COLO668 (cell line): ENCODE results near the gene PROK1.

Experiments used
- DNase-seq: peaks from one replicate; lab custom pipeline; 2025; ENCODE audit not compliant: unreplicated experiment; lab: John Stamatoyannopoulos, UW

Gene PROK1

DNA sequence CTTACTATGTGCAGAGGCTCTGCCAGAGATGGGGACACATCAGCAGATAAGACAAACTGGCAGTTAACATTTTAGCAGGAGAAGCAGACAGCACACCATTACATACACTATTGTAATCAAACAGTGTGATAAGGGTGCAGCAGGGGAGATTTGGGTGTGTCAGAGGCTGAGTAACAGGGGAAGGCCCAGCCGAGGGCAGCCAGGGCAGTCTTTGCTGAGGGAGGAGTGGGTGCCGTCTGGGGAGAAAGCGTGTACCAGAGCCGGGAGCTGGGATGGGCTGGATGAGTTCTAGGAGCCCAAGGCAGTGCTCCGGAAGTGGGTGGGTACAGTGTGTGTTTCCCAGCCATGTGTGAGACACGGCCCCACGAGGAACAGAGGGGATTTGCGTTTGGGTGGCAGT lies 36.8 kb downstream of the PROK1 start:
- no peak for DNase-seq

DNA sequence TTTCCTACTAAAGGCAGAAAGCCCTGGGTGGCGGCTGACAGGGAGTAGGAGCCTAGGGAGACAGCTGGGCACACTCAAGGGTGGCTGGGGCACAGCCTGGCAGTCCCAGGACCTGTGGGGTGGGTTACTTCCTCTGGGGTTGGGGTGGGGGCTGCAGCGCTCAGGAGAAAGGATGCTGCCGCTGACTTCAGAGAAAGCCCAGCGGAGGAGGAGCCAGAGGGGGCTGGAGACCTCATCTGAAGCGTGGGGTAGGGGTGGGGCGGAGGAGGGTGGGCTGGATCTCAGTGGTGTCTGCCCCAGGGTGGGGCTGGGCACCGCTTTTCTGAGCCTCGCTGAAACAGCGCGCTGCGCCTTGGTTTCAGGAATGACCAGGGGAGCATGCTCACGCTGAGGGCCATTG lies 37.2 kb downstream of the PROK1 start:
- DNase-seq, result no peak

- DNase-seq, result no peak
These were observed 37.9 kb downstream of the PROK1 start for GRCh38 chr1:110488867-110489266.

- no peak for DNase-seq
These were observed 38.5 kb downstream of the PROK1 start for GRCh38 chr1:110489406-110489805.

GRCh38 chr1:110489973-110490542 lies 39.1 kb downstream of the PROK1 start:
- DNase-seq, result no peak

GRCh38 chr1:110490791-110491451 lies 40.0 kb downstream of the PROK1 start:
- no peak for DNase-seq

GRCh38 chr1:110492573-110492972 lies 41.6 kb downstream of the PROK1 start:
- DNase-seq, result no peak

GRCh38 chr1:110493059-110493699 lies 42.2 kb downstream of the PROK1 start:
- DNase-seq, result no peak

- no peak for DNase-seq
These were observed 43.1 kb downstream of the PROK1 start for GRCh38 chr1:110494036-110494435.

- DNase-seq, result no peak
These were observed 43.8 kb downstream of the PROK1 start for GRCh38 chr1:110494522-110495406.

DNA sequence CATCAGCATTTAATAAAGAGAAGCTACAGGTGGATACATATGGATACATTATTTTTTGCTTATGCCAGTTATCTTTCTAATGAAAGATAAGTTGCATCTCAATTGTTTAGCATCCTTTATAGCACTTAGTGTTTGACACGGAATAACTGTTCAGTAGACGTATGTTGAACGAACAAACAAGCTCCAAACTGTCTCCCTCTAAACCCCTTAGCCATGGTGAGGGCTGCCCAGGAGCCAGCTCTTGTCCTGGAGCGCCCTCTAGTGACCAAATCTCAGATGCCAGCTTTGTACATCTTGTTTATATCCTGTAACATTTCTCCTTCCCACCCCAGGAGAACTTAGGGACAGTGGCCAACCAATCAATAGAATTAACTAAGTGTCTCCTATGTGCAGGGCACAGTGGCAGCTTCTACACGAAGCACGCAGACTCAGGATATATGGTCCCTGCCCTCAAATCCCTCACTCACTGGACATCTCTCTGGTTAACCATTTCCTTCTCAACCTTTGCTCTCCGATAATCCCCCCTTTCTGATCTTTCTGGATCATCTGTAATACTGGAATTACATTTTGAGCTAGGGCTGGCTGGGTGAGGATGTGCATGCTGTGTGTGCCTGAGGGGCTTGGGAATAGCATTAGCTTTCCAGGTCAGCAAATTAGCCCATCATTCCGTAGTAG lies 45.1 kb downstream of the PROK1 start:
- peak; percentile 88 for DNase-seq

GRCh38 chr1:110498270-110498669 lies 47.3 kb downstream of the PROK1 start:
- DNase-seq, result peak; percentile 53

- DNase-seq, result no peak
These were observed 50.7 kb downstream of the PROK1 start for GRCh38 chr1:110501488-110502132.

DNA sequence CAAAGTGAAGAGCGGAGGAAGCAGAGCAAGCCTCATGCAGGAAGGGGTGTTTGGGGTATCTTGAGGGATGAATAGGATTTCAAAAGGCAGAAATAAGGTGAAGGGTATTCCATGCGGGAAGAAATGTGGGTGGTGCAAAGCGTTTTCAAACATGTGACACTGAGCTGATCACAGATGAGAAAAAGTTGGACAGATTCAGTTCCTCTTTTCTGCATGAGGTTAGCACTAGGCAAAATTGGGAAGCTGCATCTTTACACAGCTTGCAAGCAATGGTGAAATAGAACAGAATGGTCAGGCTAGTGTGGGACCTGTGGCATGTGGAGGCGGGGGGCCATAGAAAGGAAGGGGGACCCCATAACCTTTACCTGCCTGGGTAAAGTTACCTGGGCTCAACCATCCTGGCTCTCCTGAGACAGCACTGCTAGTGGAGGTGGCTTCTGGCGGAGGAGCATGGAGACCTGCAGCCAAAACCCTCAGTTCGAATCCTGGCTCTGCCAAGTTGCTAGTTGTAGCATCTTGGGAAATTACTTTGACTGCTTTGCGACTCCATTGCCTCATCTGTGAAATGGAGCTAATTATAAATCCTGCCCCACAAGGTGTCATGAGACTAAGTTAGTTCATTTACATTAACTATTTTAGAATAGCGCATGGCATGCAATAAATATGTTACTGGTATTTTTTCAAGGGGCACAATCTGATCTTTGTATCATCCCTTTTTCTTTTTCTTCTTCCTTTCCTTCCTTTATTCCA lies 51.6 kb downstream of the PROK1 start:
- DNase-seq, result no peak

- no peak for DNase-seq
These were observed 52.5 kb downstream of the PROK1 start for GRCh38 chr1:110503471-110503870.

- DNase-seq, result no peak
These were observed 53.3 kb downstream of the PROK1 start for GRCh38 chr1:110504226-110504625.

DNA sequence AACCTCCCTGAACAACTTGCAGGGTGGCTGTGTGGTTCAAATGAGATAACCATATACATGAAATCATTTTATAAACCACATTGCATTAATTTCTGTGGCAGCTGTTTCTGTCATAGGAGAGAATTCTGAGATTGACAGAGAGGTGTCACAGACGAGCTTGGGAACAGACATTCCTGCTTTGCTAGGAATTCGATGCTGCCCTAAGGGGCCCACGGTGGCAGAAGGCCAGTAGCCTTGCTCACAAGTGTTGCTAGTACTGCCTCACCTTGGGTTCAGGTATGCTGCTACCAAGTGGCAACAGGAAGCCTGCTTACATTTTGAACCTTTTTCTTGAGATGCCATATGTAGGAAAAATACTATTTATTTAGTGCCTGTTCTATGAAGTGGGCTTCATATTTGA lies 54.6 kb downstream of the PROK1 start:
- no peak for DNase-seq

DNA sequence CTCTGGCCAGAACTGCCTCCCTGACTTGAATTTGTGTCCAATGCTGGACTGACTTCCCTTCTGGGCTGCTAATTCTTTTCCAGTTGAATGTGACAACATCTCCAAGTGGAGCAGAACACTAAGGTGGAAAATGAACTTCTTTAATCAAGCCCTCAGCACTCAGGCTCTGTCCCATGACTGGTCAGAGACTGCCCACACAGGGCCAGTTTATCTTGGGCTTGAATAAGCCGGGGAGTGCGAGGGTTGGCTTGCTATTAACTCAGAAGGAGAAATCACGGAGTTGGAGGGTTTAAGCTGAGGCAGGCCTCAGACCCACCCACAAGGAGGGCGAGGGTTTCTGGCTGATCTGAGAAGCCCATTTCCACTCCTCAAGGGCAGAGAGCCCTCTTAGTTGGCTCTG lies 55.6 kb downstream of the PROK1 start:
- DNase-seq, result no peak
